Cardiac fibroblast (primary cell): ENCODE results near the gene ZP4.

ENCODE experiments used
- DNase-seq, 2 donors: peaks; one replicate each; pipeline versions ENCODE4 v3.0.0 to v3.0.0-alpha.2; 2010; ENCODE audit warnings: low read depth in 2 of 2
- H3K4me3 ChIP-seq, 2 donors: replicated peaks in 1 of 2; 1 replicate in 1 of 2; 2 replicates in 1 of 2; pipeline ENCODE4 v1.5.1; 2011; ENCODE audit warnings: low read depth in 2 of 2, low read length in 2 of 2, mild to moderate bottlenecking in 2 of 2, moderate library complexity in 1 of 2
- TF ChIP-seq, protein P1 (sequence below): IDR thresholded peaks from one replicate; pipeline ENCODE4 v1.5.1; 2011; ENCODE audit warnings: low read depth, mild to moderate bottlenecking, low read length, inconsistent platforms

Gene ZP4

DNA sequence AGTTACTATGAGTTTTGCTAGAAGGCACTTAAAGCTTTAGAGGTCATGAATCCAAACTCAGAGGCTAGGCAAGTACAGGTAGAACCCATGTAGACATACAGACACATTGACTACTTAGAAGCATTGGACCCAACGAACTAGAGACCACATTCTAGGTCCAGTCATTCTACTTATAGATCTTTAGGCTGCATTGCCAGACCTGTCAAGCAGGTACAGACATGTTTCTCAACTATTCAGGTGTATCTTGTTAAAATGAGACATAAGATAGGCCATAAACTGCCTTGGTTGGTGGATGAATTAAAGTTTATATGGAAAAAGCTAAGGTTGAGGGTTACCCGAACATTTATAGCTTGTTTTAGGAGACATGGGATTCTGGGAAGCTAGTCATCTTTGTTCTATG, 6.5 kb downstream of the ZP4 start:
- no peak for DNase-seq
- H3K4me3 ChIP-seq, result no peak overlapping the region
- TF ChIP-seq, protein P1, sequence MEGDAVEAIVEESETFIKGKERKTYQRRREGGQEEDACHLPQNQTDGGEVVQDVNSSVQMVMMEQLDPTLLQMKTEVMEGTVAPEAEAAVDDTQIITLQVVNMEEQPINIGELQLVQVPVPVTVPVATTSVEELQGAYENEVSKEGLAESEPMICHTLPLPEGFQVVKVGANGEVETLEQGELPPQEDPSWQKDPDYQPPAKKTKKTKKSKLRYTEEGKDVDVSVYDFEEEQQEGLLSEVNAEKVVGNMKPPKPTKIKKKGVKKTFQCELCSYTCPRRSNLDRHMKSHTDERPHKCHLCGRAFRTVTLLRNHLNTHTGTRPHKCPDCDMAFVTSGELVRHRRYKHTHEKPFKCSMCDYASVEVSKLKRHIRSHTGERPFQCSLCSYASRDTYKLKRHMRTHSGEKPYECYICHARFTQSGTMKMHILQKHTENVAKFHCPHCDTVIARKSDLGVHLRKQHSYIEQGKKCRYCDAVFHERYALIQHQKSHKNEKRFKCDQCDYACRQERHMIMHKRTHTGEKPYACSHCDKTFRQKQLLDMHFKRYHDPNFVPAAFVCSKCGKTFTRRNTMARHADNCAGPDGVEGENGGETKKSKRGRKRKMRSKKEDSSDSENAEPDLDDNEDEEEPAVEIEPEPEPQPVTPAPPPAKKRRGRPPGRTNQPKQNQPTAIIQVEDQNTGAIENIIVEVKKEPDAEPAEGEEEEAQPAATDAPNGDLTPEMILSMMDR, result no peak

DNA sequence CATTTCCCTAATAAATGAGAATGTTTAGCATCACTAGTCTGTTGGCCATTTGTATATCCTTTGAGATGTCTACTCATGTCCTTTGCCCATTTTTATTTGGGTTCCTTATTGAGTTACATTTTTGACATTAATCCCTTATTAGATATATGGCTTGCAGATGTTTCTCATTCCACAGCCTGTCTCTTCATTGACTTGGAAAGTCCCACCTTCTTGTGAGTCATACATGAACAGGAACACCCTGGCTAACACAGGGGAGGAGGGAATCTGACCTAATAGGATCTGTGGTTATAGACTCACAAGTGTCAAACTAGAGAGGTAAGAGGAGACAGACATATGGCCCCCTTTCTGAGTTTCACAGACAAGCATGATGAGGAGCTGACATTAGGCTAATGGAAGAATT, 11.5 kb downstream of the ZP4 start:
- TF ChIP-seq, protein P1, result no peak
- H3K4me3 ChIP-seq, result no peak overlapping the region
- peak; percentile 3 to 7 for DNase-seq

- TF ChIP-seq, protein P1, result no peak
- no peak overlapping the region for H3K4me3 ChIP-seq
- DNase-seq, result no peak
These were observed 12.3 kb downstream of the ZP4 start for GRCh38 chr1:237878406-237878805.

DNA sequence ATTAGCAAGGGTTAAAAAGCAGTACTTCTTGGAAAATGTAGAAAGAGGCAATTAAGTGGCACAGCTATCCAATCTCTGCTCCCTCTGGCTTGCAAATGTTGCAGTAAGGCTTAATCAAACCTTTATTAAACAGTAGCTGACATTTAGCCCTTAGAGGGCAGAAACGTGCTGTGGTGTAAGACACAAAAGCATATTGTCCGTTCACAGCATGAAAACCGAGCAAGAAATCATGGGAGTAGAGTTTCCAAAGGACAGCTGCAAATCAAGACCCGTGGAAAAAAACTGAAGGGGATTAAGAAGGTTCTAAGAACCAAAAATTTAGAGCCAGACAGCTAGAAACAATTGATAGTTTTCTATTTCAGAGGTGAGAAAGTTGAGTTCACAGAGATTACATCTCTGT, 13.1 kb downstream of the ZP4 start:
- TF ChIP-seq, protein P1, result no peak
- DNase-seq, result no peak
- no peak overlapping the region for H3K4me3 ChIP-seq

- TF ChIP-seq, protein P1, result no peak
- no peak overlapping the region for H3K4me3 ChIP-seq
- no peak for DNase-seq
These were observed 15.4 kb downstream of the ZP4 start for GRCh38 chr1:237875291-237875690.

DNA sequence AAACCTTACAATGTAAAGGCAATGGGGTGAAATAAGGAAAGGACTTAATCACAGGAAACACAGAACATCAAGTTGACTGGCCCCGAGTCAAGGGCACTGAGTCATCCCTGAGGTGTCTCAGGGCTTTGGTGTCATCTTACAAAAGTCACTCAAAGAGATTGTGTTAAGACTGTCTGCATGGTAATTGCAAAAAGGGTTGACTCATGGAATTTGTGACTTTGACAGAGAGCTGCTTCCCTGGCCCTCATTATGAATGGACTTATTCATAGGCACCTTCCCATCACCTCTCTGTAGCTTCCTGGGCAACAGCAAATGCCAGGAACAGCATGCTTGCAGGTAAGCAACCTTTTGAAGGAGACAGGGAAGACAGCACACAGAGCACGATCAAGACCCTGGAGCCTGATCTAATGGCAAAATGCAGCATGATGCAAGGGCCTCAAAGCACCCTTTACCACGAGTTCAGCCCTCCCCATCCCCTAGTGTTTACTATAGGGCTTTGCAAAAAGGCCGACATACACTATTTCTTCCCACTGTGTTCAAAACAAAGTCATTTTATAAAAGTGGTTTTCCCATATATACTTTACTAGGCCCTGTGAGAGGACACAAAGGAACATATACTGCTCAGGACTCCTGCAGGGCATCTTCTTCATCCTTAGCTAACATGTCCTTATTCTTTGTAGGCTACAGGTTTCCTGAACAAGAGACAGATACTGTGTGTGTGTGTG, 17.1 kb downstream of the ZP4 start:
- no peak overlapping the region for H3K4me3 ChIP-seq
- TF ChIP-seq, protein P1, result no peak
- peak; percentile 16 to 23 for DNase-seq
